Smooth muscle cell (in vitro differentiated cells): ENCODE results near the gene MBD4. TPM values are rescaled to one million over a fixed set of nuclear protein-coding genes. Genes with fewer than 3 reads are reported as not detected.

Source experiments
- DNase-seq: peaks from one replicate; lab custom pipeline; 2025; ENCODE audit not compliant: unreplicated experiment; lab: John Stamatoyannopoulos, UW
- H2AFZ ChIP-seq: fragments of 200-600 bp; sonication (generic); 2 replicates; pipeline ENCODE4 v1.6.0; 2016; ENCODE audit warnings: antibody characterized with exemption, low read depth, mild to moderate bottlenecking
- H3F3A ChIP-seq: fragments of 200-600 bp; sonication (generic); 2 replicates; pipeline ENCODE4 v1.6.0; 2017; ENCODE audit warnings: antibody characterized with exemption, low read depth
- H3K27ac ChIP-seq: fragments of 200-600 bp; sonication (generic); 2 replicates; pipeline ENCODE4 v1.5.1; 2016; ENCODE audit warnings: low read depth, mild to moderate bottlenecking
- H3K27me3 ChIP-seq: fragments of 200-600 bp; sonication (generic); 2 replicates; pipeline ENCODE4 v1.6.1; 2016; ENCODE audit warnings: low read depth, mild to moderate bottlenecking
- H3K36me3 ChIP-seq: fragments of 200-600 bp; sonication (generic); 2 replicates; pipeline ENCODE4 v1.5.1; 2016; ENCODE audit warnings: low read depth
- H3K4me1 ChIP-seq: fragments of 200-600 bp; sonication (generic); 2 replicates; pipeline ENCODE4 v1.5.1; 2016; ENCODE audit warnings: low read depth
- H3K4me2 ChIP-seq: fragments of 200-600 bp; sonication (generic); 2 replicates; pipeline ENCODE4 v1.6.0; 2016; ENCODE audit warnings: mild to moderate bottlenecking
- H3K4me3 ChIP-seq: fragments of 200-600 bp; sonication (generic); 2 replicates; pipeline ENCODE4 v1.5.1; 2016; ENCODE audit warnings: mild to moderate bottlenecking
- H3K79me2 ChIP-seq: fragments of 200-600 bp; sonication (generic); 2 replicates; pipeline ENCODE4 v1.6.0; 2016; ENCODE audit warnings: low read depth, mild to moderate bottlenecking
- H3K9ac ChIP-seq: fragments of 200-600 bp; sonication (generic); 2 replicates; pipeline ENCODE4 v1.6.0; 2016; ENCODE audit warnings: low read depth
- H3K9me3 ChIP-seq: fragments of 200-600 bp; sonication (generic); replicated peaks from 2 replicates; pipeline ENCODE4 v1.5.1; 2016; ENCODE audit warnings: low read depth
- H4K20me1 ChIP-seq: fragments of 200-600 bp; sonication (generic); 2 replicates; pipeline ENCODE4 v1.6.0; 2016; ENCODE audit warnings: low read depth
- WGBS: methylation state at CpG from one replicate; pipeline ENCODE4 v1.1.7; 2016; ENCODE audit warnings: low lambda C conversion rate; 5-methylcytosine and 5-hydroxymethylcytosine counted together
- polyA plus RNA-seq: library from polyadenylated mRNA; unstranded; fragments of >200 nt; fragmentation: Nextera tagmentation; extraction: Ambion mirVana; gene quantifications from 2 replicates; pipeline ENCODE4 v1.2.1, GENCODE V29; 2016
- total RNA-seq: library from RNA; depleted of rRNA; stranded (reverse); fragments of >200 nt; gene quantifications from 2 replicates; pipeline ENCODE4 v1.2.3, GENCODE V29; 2014
- TF ChIP-seq, protein P1 (sequence below): fragments of 200-600 bp; sonication (generic); IDR thresholded peaks from 2 replicates; pipeline ENCODE4 v1.5.1; 2017; ENCODE audit warnings: borderline replicate concordance, mild to moderate bottlenecking, antibody characterized with exemption; ENCODE audit not compliant: insufficient read depth, poor library complexity, severe bottlenecking

The MBD4 gene
- total and polyA plus RNA-seq, 2 experiments from 2014 or later = 23.1 to 26.5 TPM

- Histone ChIP-seq H3K9ac (no peak overlapping the region), H4K20me1 (no peaks in the 10 kb centered on the region), H3K79me2 (no peaks in the 10 kb centered on the region), H3K4me1 (no peaks in the 10 kb centered on the region), H3K4me3 (no peak overlapping the region), H2AFZ (no peak overlapping the region), H3K27me3 (no peaks in the 10 kb centered on the region), H3K4me2 (no peak overlapping the region), H3K36me3 (peaks cover 3% of the 10 kb centered on the region), H3K27ac (no peak overlapping the region), H3K9me3 (no peaks in the 10 kb centered on the region), H3F3A (no peaks in the 10 kb centered on the region)
- TF ChIP-seq, protein P1, sequence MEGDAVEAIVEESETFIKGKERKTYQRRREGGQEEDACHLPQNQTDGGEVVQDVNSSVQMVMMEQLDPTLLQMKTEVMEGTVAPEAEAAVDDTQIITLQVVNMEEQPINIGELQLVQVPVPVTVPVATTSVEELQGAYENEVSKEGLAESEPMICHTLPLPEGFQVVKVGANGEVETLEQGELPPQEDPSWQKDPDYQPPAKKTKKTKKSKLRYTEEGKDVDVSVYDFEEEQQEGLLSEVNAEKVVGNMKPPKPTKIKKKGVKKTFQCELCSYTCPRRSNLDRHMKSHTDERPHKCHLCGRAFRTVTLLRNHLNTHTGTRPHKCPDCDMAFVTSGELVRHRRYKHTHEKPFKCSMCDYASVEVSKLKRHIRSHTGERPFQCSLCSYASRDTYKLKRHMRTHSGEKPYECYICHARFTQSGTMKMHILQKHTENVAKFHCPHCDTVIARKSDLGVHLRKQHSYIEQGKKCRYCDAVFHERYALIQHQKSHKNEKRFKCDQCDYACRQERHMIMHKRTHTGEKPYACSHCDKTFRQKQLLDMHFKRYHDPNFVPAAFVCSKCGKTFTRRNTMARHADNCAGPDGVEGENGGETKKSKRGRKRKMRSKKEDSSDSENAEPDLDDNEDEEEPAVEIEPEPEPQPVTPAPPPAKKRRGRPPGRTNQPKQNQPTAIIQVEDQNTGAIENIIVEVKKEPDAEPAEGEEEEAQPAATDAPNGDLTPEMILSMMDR = no peak
- DNase-seq = no peak
- 98% methylated on average over 2 of the region's 2 CpGs for WGBS
Measured at GRCh38 chr3:129470861-129471260, 31.1 kb upstream of the MBD4 start.

GRCh38 chr3:129469026-129469425, 29.3 kb upstream of the MBD4 start:
- Histone ChIP-seq H3K36me3 (peaks cover 3% of the 10 kb centered on the region), H4K20me1 (no peaks in the 10 kb centered on the region), H3K27me3 (no peaks in the 10 kb centered on the region), H3F3A (no peaks in the 10 kb centered on the region), H3K9me3 (no peaks in the 10 kb centered on the region), H3K79me2 (no peaks in the 10 kb centered on the region), H3K4me2 (no peak overlapping the region), H3K4me1 (no peaks in the 10 kb centered on the region), H2AFZ (no peak overlapping the region), H3K9ac (no peak overlapping the region), H3K27ac (no peak overlapping the region), H3K4me3 (no peak overlapping the region)
- TF ChIP-seq, protein P1 = no peak
- WGBS = 60% methylated on average over 2 of the region's 2 CpGs
- no peak for DNase-seq

DNA sequence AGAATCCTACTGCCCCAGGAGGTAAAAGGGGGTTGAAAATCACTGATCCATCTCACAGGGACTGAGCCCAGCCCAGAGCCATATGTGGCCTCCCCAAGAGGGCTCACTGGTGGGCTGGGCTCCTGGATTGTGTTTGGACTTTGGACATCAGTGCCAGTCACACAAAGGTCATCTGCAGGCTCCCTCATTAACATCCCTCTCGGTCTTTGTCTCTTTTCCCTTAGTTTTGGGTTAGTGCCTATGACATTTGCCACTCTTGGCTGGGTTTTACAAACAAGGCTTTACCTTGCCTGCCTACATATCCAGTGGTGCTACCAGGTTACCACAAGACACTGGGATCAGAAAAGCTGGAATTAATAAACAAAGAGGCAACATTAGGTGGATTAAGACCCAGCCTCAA, 28.2 kb upstream of the MBD4 start:
- no peaks in the 10 kb centered on the region for H3F3A ChIP-seq
- no peak overlapping the region for H3K27ac ChIP-seq
- no peak for DNase-seq
- H3K4me2 ChIP-seq = no peak overlapping the region
- 100% methylated on average over 1 of the region's 1 CpG for WGBS
- no peaks in the 10 kb centered on the region for H4K20me1 ChIP-seq
- H3K9me3 ChIP-seq = no peaks in the 10 kb centered on the region
- TF ChIP-seq, protein P1 = no peak
- H3K27me3 ChIP-seq = no peaks in the 10 kb centered on the region
- no peak overlapping the region for H3K4me3 ChIP-seq
- H2AFZ ChIP-seq = no peak overlapping the region
- peaks cover 3% of the 10 kb centered on the region for H3K36me3 ChIP-seq
- H3K79me2 ChIP-seq = no peaks in the 10 kb centered on the region
- no peak overlapping the region for H3K9ac ChIP-seq
- H3K4me1 ChIP-seq = no peaks in the 10 kb centered on the region

- H3K79me2 ChIP-seq = no peaks in the 10 kb centered on the region
Measured at GRCh38 chr3:129463716-129464115, 24.0 kb upstream of the MBD4 start.

More at GRCh38 chr3:129463716-129464115, 24.0 kb upstream of the MBD4 start:
- H3K4me2 ChIP-seq = no peak overlapping the region
- H3K36me3 ChIP-seq = no peaks in the 10 kb centered on the region
- no peak overlapping the region for H3K27ac ChIP-seq
- no peak overlapping the region for H2AFZ ChIP-seq
- 91% methylated on average over 4 of the region's 4 CpGs for WGBS
- peaks cover 12% of the 10 kb centered on the region for H3K4me1 ChIP-seq
- H3K27me3 ChIP-seq = no peaks in the 10 kb centered on the region
- TF ChIP-seq, protein P1 = no peak
- H3K9ac ChIP-seq = no peak overlapping the region
- no peak overlapping the region for H3K4me3 ChIP-seq
- no peaks in the 10 kb centered on the region for H4K20me1 ChIP-seq
- H3F3A ChIP-seq = peaks cover 10% of the 10 kb centered on the region
- DNase-seq = no peak
- no peaks in the 10 kb centered on the region for H3K9me3 ChIP-seq
